RWPE2 (cell line): Measurements from ENCODE around the gene SLMAP.

ENCODE experiments used
- ATAC-seq: fragments of 200-7000 bp; cut with Tn5 transposase; 3 replicates; pipeline ENCODE4 v1.9.1; 2021; ENCODE audit warnings: low read depth
- DNase-seq: peaks from one replicate; pipeline ENCODE4 v3.0.0-alpha.2; 2020; ENCODE audit warnings: low spot score
- H3K27ac ChIP-seq: fragments of 450-650 bp; 2 replicates; pipeline ENCODE4 v1.5.1; 2017; ENCODE audit warnings: mild to moderate bottlenecking; ENCODE audit not compliant: poor library complexity, severe bottlenecking
- H3K27me3 ChIP-seq: fragments of 250-450 bp; sonication (Bioruptor Pico); 2 replicates; pipeline ENCODE4 v1.5.1; 2021; ENCODE audit warnings: mild to moderate bottlenecking, moderate library complexity; ENCODE audit not compliant: insufficient read depth, poor library complexity, severe bottlenecking
- H3K36me3 ChIP-seq: fragments of 250-450 bp; sonication (Bioruptor Pico); 2 replicates; pipeline ENCODE4 v1.5.1; 2020; ENCODE audit warnings: low read depth, mild to moderate bottlenecking, moderate library complexity
- H3K4me1 ChIP-seq: fragments of 250-450 bp; sonication (Bioruptor Pico); 2 replicates; pipeline ENCODE4 v1.5.1; 2021; ENCODE audit warnings: mild to moderate bottlenecking, moderate library complexity; ENCODE audit not compliant: insufficient read depth, poor library complexity, severe bottlenecking
- H3K4me3 ChIP-seq: fragments of 250-450 bp; sonication (Bioruptor Pico); 2 replicates; pipeline ENCODE4 v1.5.1; 2021; ENCODE audit warnings: mild to moderate bottlenecking, moderate library complexity; ENCODE audit not compliant: severe bottlenecking
- H3K9me3 ChIP-seq: fragments of 250-450 bp; sonication (Bioruptor Pico); 2 replicates; pipeline ENCODE4 v1.5.1; 2021; ENCODE audit warnings: mild to moderate bottlenecking, moderate library complexity; ENCODE audit not compliant: severe bottlenecking
- TF ChIP-seq, protein P1 (sequence below): fragments of 450-650 bp; IDR thresholded peaks from one replicate; pipeline ENCODE4 v1.5.1; 2017; ENCODE audit warnings: mild to moderate bottlenecking, moderate library complexity; ENCODE audit not compliant: poor library complexity, severe bottlenecking

Gene SLMAP

DNA sequence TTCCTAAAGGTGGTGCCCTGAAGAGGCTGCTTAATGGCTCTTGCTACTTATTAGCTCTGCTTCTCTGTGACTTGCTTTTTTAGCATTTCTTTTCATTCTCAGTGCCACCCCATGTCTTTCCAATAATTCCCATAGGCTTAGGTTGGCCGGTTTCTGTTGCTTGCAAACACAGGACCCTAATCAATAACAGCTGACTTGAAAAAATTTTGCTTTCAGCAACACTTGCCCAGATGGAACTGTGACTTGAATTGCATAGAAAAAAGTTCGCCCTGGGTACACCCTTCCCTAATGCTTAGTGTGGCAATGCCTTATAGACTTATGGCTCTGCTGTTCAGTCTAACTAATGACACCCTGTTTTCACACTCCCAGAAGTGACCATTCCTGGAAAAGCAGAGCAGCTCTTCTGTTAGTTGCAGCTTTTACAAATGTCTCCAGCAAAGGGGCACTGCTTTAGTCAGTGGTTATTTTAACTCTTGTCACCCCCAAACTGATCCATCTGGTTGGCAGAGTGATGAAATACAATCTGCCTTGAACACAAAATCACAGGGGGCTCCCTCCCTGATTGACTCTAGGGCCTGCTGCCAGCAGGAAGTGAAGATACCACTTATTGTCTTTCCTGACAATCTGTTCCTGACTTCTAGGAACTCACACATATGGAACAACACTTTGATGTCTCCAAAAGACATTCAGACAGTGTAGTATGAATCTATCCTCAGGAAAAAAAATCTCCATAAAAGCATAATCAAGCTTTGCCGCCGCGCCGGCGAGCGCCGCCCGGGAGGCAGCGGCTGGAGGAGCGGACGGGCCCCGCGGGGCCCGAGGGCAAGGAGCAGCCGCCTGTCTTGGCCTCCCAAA is 9.7 kb upstream of the SLMAP start:
- TF ChIP-seq, protein P1, sequence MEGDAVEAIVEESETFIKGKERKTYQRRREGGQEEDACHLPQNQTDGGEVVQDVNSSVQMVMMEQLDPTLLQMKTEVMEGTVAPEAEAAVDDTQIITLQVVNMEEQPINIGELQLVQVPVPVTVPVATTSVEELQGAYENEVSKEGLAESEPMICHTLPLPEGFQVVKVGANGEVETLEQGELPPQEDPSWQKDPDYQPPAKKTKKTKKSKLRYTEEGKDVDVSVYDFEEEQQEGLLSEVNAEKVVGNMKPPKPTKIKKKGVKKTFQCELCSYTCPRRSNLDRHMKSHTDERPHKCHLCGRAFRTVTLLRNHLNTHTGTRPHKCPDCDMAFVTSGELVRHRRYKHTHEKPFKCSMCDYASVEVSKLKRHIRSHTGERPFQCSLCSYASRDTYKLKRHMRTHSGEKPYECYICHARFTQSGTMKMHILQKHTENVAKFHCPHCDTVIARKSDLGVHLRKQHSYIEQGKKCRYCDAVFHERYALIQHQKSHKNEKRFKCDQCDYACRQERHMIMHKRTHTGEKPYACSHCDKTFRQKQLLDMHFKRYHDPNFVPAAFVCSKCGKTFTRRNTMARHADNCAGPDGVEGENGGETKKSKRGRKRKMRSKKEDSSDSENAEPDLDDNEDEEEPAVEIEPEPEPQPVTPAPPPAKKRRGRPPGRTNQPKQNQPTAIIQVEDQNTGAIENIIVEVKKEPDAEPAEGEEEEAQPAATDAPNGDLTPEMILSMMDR: no peak
- H3K36me3 ChIP-seq: peaks cover 3% of the 10 kb centered on the region; the same call in 1 of the 2 replicates
- no peak overlapping the region for H3K27ac ChIP-seq
- no peak for ATAC-seq
- peaks cover 14% of the 10 kb centered on the region for H3K4me1 ChIP-seq
- H3K9me3 ChIP-seq: no peaks in the 10 kb centered on the region
- H3K4me3 ChIP-seq: no peak overlapping the region
- H3K27me3 ChIP-seq: no peaks in the 10 kb centered on the region
- no peak for DNase-seq

DNA sequence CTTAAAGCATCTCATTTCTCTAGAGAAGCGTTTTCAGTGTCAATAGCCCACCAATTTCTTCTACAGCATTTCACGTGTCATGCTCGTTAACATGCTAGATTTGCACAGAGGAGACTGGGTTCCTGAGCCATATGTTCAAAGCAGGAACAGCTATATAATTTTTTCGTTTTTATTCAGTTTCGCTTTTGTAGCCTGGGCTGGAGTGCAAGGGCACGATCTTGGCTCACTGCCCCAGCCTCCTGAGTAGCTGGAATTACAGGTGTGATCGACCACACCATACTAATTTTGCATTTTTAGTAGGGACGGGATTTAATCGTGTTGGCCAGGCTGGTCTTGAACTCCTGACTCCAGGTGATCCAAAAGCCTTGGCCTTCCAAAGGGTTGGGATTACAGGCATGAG is 6.6 kb upstream of the SLMAP start:
- Histone ChIP-seq H3K27me3 (no peaks in the 10 kb centered on the region), H3K4me3 (no peak overlapping the region), H3K4me1 (peaks cover 34% of the 10 kb centered on the region), H3K9me3 (no peaks in the 10 kb centered on the region), H3K27ac (no peak overlapping the region), H3K36me3 (peaks cover 3% of the 10 kb centered on the region; the same call in 1 of the 2 replicates)
- ATAC-seq: no peak
- DNase-seq: no peak
- TF ChIP-seq, protein P1: no peak

DNA sequence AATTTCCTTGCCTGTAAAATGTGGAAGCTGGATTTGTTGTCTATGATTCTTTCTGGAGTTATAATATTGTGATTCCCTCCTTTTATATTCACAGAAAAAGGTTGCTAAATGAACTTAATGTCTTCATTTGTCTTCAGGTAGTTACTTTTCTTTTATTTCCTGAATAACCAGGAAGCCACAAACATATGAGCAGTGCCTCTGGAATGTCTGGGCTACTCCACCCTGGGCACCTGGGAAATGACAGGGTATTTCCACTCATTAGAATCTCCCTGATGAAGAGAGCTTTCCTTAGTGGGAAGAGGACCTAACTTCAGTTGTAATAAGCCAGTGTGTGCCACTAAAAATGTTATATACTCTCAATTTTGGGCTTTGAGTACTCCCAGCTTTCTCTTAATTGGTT is 3.8 kb upstream of the SLMAP start:
- DNase-seq: no peak
- H3K4me3 ChIP-seq: no peak overlapping the region
- peak; percentile 74 for ATAC-seq
- H3K27me3 ChIP-seq: no peaks in the 10 kb centered on the region
- TF ChIP-seq, protein P1: no peak
- peaks cover 40% of the 10 kb centered on the region for H3K4me1 ChIP-seq
- peaks cover 7% of the 10 kb centered on the region for H3K36me3 ChIP-seq
- H3K9me3 ChIP-seq: no peaks in the 10 kb centered on the region
- peak overlapping the region; percentile 99 for H3K27ac ChIP-seq

GRCh38 chr3:57753016-57753415 is 3.1 kb upstream of the SLMAP start:
- H3K36me3 ChIP-seq: peaks cover 14% of the 10 kb centered on the region
- peak overlapping the region; percentile 99 for H3K27ac ChIP-seq
- peaks cover 40% of the 10 kb centered on the region for H3K4me1 ChIP-seq
- no peaks in the 10 kb centered on the region for H3K27me3 ChIP-seq
- no peak overlapping the region for H3K4me3 ChIP-seq
- no peak for ATAC-seq
- H3K9me3 ChIP-seq: no peaks in the 10 kb centered on the region
- DNase-seq: no peak
- TF ChIP-seq, protein P1: no peak

DNA sequence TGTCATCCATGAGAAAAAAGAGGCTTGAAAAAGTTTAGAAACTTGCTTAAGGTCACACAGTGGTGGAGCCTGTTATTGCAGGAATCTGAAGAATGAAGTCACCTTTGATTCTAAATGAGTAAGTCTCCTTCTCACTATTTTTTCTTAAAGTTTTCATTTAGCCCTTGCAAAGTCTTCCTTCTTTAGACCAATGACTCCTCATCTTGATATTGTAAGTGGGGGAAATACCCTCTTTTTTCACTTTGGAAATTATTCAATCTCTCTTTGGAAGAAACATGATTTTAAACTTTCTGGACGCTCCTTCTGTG is 787 bp upstream of the SLMAP start:
- Histone ChIP-seq H3K4me1 (peaks cover 50% of the 10 kb centered on the region), H3K27ac (peak overlapping the region; percentile 99), H3K9me3 (no peaks in the 10 kb centered on the region), H3K36me3 (peaks cover 38% of the 10 kb centered on the region), H3K4me3 (peak overlapping the region; percentile 69), H3K27me3 (no peaks in the 10 kb centered on the region)
- ATAC-seq: no peak
- TF ChIP-seq, protein P1: peak; percentile 41
- no peak for DNase-seq
